ENCODE measurements around the gene CLIP2.
"Not testable (repeated sequence)": the region's sequence is repeated elsewhere in the genome, so short reads cannot be mapped to it uniquely, and the experiment has no call there.

CLIP2 gene

GRCh38 chr7:74430961-74431466 lies 141.8 kb downstream of the CLIP2 start:
- DNase-seq (ENCODE audit: low read depth in 2 of 2), result no peak

- not testable (repeated sequence) for DNase-seq (ENCODE audit: low read depth in 2 of 2)
These were observed 148.0 kb downstream of the CLIP2 start for GRCh38 chr7:74437291-74437571.

GRCh38 chr7:74438327-74438726 lies 149.1 kb downstream of the CLIP2 start:
- DNase-seq (ENCODE audit: low read depth in 2 of 2), result no peak

DNA sequence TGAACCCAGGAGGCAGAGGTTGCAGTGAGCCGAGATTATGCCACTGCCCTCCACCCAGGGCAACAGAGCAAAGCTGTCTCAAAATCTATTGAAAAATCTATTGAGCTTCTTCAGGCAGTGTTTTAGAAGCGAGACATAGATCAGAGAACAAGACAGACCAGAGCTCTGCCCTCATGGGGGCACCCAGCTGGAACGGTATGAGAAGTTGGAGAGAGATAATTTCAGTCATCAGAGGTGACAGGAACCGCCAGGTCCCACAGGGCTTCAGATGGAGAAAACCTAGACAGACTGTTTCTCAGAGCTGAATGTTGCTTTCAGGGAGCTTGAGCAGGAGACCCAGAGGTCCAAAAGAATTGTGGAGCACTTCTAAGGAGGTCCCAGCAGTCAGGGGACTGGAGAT lies 150.3 kb downstream of the CLIP2 start:
- DNase-seq (ENCODE audit: low read depth in 2 of 2), result no peak

DNA sequence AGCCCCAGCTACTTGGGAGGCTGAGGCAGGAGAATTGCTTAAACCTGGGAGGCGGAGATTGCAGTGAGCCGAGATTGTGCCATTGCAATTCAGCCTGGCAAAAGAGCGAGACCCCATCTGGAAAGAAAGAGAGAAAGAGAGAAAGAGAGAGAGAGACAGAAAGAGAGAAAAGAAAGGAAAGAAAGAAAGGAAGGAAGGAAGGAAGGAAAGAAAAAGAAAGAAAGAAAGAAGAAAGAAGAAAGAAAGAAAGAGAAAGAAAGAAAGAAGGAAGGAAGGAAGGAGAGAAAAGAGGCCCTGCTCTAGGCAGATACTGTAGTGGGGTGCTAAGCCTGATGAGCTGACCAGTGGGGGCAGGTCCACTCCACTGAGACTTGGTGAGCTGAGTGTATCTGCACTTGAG lies 150.9 kb downstream of the CLIP2 start:
- not testable (repeated sequence) for DNase-seq (ENCODE audit: low read depth in 2 of 2)

DNA sequence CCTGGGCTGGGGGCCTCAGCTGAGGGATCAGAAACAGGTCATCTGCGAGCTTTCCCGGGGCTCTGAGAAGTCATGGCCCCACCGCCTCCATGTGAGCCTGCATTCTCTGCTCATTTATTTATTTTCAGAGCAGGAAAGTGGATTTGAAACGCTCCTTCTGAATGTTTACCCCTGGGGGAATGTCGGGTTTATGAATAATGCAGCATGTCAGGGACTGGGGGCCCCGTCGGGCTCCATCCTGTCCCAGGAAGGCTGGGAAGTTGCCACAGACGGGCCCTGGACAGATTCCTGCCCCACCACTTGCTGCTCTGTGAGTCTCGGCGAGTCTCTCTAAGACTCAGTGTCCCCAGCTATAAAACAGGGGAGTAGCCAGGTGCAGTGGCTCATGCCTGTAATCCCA lies 152.6 kb downstream of the CLIP2 start:
- no peak for DNase-seq (ENCODE audit: low read depth in 2 of 2)

DNA sequence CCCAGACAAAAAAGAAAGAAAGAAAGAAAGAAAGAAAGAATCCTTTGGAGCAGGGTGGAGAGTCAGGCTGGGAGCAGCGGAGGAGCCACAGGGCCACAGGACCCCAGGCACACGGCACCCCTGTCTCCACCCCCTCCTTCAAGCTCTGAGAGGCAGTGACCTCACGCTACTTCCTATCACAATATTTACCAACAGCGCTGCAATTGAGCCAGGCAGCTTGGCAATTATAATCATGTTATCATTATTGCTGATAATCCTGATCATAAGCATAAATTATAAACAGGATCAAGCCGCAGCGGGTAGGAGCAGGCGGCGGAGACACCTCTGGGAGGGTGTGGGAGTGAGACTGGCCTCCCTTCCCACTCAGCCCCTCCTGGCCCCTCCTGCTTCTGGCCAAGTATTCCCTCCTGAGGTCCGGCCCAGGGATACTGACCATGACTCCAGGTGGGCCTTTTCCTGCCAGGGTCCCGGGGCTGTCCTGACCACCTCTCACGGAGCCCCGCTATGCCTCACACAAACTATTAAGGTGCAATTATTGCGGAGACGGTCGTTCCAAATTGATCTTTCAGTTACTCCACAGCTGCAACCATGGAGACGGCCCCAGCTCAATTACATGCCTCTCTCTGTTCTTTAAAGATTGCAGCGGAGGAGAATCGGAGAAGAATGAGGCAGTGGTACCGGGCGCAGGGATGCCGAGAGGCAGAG lies 154.5 kb downstream of the CLIP2 start:
- DNase-seq (ENCODE audit: low read depth in 2 of 2), result no peak

DNA sequence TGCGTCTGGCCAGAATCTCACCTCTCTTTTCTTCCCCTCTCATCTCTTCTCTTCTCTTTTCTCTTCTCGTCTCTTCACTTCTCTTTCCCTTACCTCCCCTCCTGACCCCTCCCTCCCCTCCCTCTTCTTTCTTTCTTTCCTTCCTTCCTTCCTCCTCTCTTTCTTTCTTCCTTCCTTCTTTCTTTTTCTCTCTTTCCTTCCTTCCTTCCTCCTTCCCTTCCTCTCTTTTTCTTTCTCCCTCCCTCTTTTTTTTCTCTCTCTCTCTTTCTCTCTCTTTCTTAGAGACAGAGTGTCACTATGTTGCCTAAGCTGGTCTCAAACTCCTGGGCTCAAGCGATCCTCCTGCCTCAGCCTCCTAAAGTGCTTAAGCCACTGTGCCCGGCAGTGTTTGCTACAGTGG lies 159.9 kb downstream of the CLIP2 start:
- no peak for DNase-seq (ENCODE audit: low read depth in 2 of 2)

- peak in 1 of 2 donors; percentile 26 for DNase-seq (ENCODE audit: low read depth in 2 of 2)
These were observed 160.7 kb downstream of the CLIP2 start for GRCh38 chr7:74449809-74450397.

GRCh38 chr7:74452748-74453321 lies 163.6 kb downstream of the CLIP2 start:
- no peak for DNase-seq (ENCODE audit: low read depth in 2 of 2)

- no peak for DNase-seq (ENCODE audit: low read depth in 2 of 2)
These were observed 164.3 kb downstream of the CLIP2 start, which contains the start of gene GTF2IRD1 for GRCh38 chr7:74453322-74454011. Gene GTF2IRD1, plus strand, starts transcription at chr7:74453906. Its CDS starts 54,175 bp downstream, at chr7:74508081.

- DNase-seq (ENCODE audit: low read depth in 2 of 2), result no peak
These were observed 165.1 kb downstream of the CLIP2 start for GRCh38 chr7:74454021-74454924.

GRCh38 chr7:74454925-74455288 lies 165.7 kb downstream of the CLIP2 start:
- no peak for DNase-seq (ENCODE audit: low read depth in 2 of 2)

GRCh38 chr7:74455291-74455804 lies 166.1 kb downstream of the CLIP2 start:
- DNase-seq (ENCODE audit: low read depth in 2 of 2), result no peak

Measured in stimulated activated CD8-positive, alpha-beta memory T cell treated with anti-CD3 and anti-CD28 coated beads, Interleukin-15, amount 100 ng/mL, for 4 hours (primary cell).